Left colon (tissue), 2 donors: ENCODE measurements around the gene UPK1B. TPM values are rescaled to one million over a fixed set of nuclear protein-coding genes. Genes with fewer than 3 reads are reported as not detected.

Experiments used
- ATAC-seq: fragments of 200-7000 bp; cut with Tn5 transposase; one replicate; pipeline ENCODE4 v1.9.1; 2020; ENCODE audit warnings: mild to moderate bottlenecking, moderate library complexity
- DNase-seq, 2 donors: peaks; one replicate each; pipeline ENCODE4 v3.0.0-alpha.2; 2020
- intact Hi-C, 2 donors: fragments of 100-400 bp; cut with DNase I in 1 of 2; cut with micrococcal nuclease in 1 of 2; formaldehyde crosslinking; loops; one replicate each; pipeline versions ENCODE4 v1.11.2 to v1.14.0; 2022; cut with DNase I, micrococcal nuclease
- total RNA-seq, 2 donors: library from RNA; stranded (reverse); fragmentation: NEBNext Ultra II Directional; extraction: Animal tissue kit (Norgen Biotek cat#: 25700); gene quantifications; one replicate each; pipeline ENCODE4 v1.2.1, GENCODE V29; 2021
- donor health status: DM: no; HTN: no; CAD: no.
- donor health status: DM: yes; HTN: yes; CAD: no.

Gene UPK1B
- total RNA-seq, 2 donors from 2014 or later: not detected

DNA sequence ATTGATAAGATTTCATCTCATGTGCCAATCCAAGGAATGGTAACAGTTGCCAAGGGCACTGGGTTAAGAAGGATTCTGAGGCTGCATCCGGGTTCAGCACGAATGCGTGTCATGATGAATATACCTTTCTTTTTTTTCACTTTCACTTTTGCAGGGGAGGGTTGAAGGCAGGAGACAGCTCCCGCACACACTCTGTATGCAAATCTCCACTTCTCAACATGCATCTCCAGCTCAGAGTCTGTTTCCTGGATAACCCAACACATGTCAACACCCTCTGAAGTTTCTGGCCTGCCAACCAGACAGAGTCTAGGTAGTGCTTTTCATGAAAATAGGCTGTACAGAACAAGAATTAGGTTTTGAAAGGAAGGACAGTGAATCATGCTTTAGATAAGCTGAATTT lies 45.7 kb downstream of the UPK1B start:
- DNase-seq (no peak), ATAC-seq (peak; percentile 34)
- intact Hi-C loops: no loop called here

- intact Hi-C loops: no loop called here
- ATAC-seq: peak; percentile 66
Observed at GRCh38 chr3:119220198-119220597, 46.8 kb downstream of the UPK1B start.

GRCh38 chr3:119220970-119221667 lies 47.7 kb downstream of the UPK1B start:
- intact Hi-C loops: no loop called here
- ATAC-seq (peak; percentile 62), DNase-seq (no peak)

More at GRCh38 chr3:119220198-119220597, 46.8 kb downstream of the UPK1B start:
- DNase-seq: peak; percentile 35 to 41

DNA sequence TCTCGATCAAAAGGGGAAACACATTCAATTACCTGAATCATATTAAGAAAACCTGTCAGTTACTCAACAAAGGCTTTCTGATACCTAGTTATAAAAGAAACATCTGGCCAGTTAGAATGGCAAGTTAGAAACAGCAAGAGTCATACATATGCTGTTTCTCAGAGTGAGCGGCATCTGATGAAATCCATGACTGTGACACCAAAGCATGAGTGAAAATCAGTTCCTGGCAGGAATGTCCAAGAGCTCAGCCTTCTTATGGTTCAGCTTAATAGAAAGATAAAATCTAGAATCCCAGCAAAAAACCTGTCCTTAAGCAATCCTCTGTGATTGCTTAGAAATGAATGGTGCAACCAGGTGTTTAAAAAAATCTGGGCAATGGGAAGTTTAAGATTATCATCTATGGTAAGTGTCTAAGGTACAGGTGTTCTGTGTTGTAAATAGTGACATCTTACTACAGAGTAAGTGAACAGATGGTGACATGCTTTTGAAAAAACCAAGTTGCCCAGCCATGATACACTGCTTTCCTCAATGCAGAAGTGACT lies 48.5 kb downstream of the UPK1B start:
- intact Hi-C loops: no loop called here
- no peak for DNase-seq
- ATAC-seq: no peak

DNA sequence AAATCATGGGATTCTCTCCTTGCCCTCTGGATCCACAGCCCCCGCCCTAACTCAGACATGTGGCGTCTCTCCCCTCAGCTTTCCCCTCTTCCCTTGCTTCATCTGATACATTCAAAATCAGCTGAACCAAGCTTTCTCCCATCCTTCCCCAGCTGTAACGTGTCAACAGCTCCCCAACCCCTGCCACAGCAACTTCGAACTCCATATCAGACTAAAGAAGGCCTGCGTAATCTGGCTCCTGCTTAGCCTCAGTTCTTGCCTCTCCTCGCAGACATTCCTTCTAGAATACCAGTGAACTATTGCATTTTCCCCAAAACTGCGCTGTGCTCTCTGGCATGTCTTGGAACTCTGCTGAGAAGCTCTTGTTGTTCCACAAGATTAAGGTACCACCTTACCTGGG lies 49.0 kb downstream of the UPK1B start:
- ATAC-seq: no peak
- DNase-seq: no peak
- intact Hi-C loops: no loop called here

GRCh38 chr3:119223511-119223910 lies 50.1 kb downstream of the UPK1B start:
- ATAC-seq (no peak), DNase-seq (no peak)
- intact Hi-C loops: no loop called here

DNA sequence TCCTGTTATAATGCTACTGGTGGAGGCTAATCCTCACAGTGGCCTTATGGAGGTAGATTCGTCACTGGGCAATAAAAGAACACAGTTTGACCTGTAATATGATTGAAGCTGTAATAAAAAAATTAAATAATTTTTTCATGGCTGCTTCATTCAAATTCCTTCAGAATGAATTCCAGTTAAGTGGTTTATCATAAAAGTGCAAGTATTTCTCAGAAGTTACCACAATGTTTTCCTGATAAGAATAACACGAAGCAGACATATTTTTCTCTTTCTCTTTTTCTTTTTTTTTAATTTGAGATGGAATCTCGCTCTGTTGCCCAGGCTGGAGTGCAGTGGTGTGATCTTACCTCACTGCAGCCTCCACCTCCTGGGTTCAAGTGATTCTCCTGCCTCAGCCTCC lies 51.7 kb downstream of the UPK1B start:
- intact Hi-C loops: no loop called here
- ATAC-seq (peak; percentile 38), DNase-seq (no peak)

DNA sequence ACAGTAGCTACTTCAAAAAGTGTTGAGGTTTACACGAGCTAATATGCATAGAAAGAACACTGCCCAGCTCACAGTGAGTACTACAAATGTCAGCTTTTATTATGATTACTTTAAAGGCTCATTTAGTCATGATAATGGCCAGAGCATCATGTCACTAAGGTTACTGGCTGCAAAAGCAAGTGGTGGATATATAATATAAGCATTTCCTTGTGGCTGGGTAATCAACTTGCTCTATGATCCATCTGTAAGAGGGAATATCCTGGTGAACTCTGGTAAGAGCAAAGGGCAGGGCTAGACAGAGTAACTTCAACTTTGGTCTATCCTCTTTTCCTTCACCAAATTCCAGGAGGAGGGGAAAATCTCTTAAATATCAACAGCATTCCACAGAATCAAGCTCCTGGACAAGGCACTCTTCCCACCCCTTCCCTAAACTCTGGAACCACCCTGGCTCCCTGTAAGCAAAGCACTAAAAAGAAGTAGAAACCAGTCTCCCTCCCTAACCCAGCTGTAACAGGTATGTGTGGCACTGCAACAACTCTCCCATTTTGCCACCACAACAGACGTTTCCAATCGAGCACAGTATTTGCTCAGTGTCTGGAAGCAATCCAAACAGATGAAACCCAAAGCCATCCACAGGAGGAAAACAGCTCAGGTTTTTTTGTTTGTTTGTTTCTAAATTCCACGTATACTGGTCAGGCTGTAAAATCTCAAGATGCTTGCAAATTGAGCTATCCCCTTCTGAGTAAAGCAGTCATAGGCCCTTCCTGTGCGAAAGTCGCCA lies 53.9 kb downstream of the UPK1B start:
- intact Hi-C loops: no loop called here
- ATAC-seq: peak; percentile 94
- no peak for DNase-seq

- intact Hi-C loops: no loop called here
- no peak for ATAC-seq
Observed at GRCh38 chr3:119228373-119229145, 55.2 kb downstream of the UPK1B start.

GRCh38 chr3:119229190-119229589 lies 55.8 kb downstream of the UPK1B start:
- DNase-seq (no peak), ATAC-seq (no peak)
- intact Hi-C loops: no loop called here

More at GRCh38 chr3:119228373-119229145, 55.2 kb downstream of the UPK1B start:
- no peak for DNase-seq

DNA sequence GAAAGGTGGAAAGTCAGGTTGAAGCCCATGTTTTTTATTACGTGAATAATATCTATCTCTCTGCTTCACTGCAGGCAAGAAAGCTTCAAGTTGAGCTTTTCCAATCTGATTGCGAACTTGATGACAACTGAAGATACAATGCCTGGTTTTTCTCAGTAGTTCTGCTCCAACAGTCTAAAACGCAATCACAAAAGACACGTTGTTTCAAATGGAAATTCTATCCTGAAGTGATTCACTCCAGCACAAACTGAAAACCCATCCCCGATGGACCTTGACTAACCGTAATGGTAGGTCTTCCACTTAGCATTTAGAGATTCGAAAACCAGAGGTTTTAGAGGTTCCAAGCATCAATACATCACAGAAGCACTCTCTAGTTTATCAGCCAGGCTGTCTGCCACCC lies 56.7 kb downstream of the UPK1B start:
- ATAC-seq (no peak), DNase-seq (no peak)
- intact Hi-C loops: no loop called here

- no peak for DNase-seq
- no peak for ATAC-seq
- intact Hi-C loops: no loop called here
Observed at GRCh38 chr3:119230745-119231144, 57.3 kb downstream of the UPK1B start.

DNA sequence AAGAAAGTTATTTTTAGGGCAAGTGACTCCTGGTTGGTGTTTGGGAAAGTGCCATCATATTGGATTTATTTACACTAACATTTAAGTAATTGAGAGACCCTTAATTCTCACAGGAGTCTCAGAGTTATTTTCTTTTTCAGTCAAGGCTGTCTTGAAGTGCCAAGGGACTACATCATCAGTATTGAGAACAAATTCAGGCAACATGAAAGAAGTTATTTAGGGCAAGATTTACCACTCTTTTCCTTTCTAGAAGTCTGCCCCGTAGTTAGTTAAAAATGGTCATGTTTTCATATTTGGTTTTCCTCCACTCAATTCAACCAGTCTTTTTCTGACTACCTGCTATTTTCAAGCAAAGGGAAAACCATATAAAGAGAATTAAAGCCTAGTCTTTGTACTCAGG lies 61.2 kb downstream of the UPK1B start:
- ATAC-seq (no peak), DNase-seq (no peak)
- intact Hi-C loops: no loop called here

DNA sequence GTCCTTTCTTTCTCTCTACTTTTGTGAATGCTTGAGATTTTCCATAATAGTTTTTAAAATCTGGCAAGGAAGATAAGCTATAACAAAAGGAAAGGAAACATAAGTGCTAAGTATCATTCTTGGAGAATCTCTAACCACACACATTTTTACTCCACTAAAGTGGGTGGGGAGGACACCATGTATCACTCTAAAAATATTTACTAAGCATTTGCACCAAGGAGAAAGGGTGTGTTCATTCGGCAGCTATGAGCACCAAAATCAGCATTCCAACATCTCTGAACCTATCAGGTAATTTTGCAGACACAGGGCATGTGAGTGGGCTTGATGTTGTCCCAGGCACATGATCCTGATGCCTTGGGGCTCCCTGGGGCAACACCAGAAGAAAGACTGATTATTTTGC lies 61.8 kb downstream of the UPK1B start:
- DNase-seq (no peak), ATAC-seq (no peak)
- intact Hi-C loops: no loop called here

GRCh38 chr3:119236756-119237155 lies 63.4 kb downstream of the UPK1B start:
- ATAC-seq: no peak
- intact Hi-C loops: no loop called here

GRCh38 chr3:119237299-119237698 lies 63.9 kb downstream of the UPK1B start:
- intact Hi-C loops: no loop called here
- ATAC-seq: no peak
- no peak for DNase-seq

More at GRCh38 chr3:119236756-119237155, 63.4 kb downstream of the UPK1B start:
- DNase-seq: no peak

GRCh38 chr3:119238363-119238762 lies 65.0 kb downstream of the UPK1B start:
- DNase-seq (no peak), ATAC-seq (no peak)
- intact Hi-C loops: no loop called here

- intact Hi-C loops: no loop called here
- no peak for ATAC-seq
- no peak for DNase-seq
Observed at GRCh38 chr3:119239206-119239820, 65.9 kb downstream of the UPK1B start.

DNA sequence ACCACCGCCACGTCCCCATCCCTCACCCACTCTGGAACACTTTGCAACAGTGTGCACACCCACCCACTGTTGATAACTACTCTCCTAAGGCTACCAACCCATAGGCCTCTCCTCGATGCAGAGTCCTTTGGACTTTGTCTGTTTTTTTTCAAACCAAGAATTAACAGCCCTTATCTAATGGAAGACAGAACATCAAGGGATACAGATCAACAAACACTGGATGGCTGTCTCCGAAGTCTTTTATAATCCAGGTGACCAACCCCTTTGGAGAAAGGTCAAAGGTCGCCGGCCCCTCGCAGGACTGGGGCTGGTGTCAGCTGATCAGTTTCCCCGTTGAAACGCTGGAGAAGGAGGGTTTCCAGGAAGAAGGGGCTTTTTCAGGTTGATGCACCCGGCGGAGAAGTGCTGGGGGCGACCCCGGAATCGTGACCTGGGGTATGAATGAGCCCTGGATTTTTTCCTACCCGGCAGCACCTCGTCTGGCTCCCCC lies 66.7 kb downstream of the UPK1B start:
- DNase-seq: peak; percentile 72 to 78
- intact Hi-C loops: no loop called here
- peak; percentile 67 for ATAC-seq
